ENCODE results near the gene TMEM107.

TMEM107 gene

GRCh38 chr17:8137645-8138373 lies 38.4 kb downstream of the TMEM107 start:
- DNase-seq (ENCODE audit: low read depth, low spot score): no peak

GRCh38 chr17:8133941-8134340 lies 42.2 kb downstream of the TMEM107 start:
- no peak for DNase-seq (ENCODE audit: low read depth, low spot score)

- no peak for DNase-seq (ENCODE audit: low read depth, low spot score)
These were observed 42.8 kb downstream of the TMEM107 start for GRCh38 chr17:8133399-8133798.

GRCh38 chr17:8131844-8132441 lies 44.2 kb downstream of the TMEM107 start:
- DNase-seq (ENCODE audit: low read depth, low spot score): no peak

GRCh38 chr17:8128125-8128784 lies 47.9 kb downstream of the TMEM107 start:
- DNase-seq (ENCODE audit: low read depth, low spot score): no peak

- no peak for DNase-seq (ENCODE audit: low read depth, low spot score)
These were observed 49.6 kb downstream of the TMEM107 start for GRCh38 chr17:8126491-8127066.

GRCh38 chr17:8125947-8126490 lies 50.2 kb downstream of the TMEM107 start:
- DNase-seq (ENCODE audit: low read depth, low spot score): no peak

GRCh38 chr17:8125154-8125946 lies 50.8 kb downstream of the TMEM107 start:
- peak; percentile 85 for DNase-seq (ENCODE audit: low read depth, low spot score)

- no peak for DNase-seq (ENCODE audit: low read depth, low spot score)
These were observed 51.6 kb downstream of the TMEM107 start for GRCh38 chr17:8124350-8125153.

- no peak for DNase-seq (ENCODE audit: low read depth, low spot score)
These were observed 52.4 kb downstream of the TMEM107 start, which contains the start of gene HES7 for GRCh38 chr17:8123695-8124349. Gene HES7, minus strand, starts transcription at chr17:8124106. Its CDS starts 22 bp downstream, at chr17:8124084.

- no peak for DNase-seq (ENCODE audit: low read depth, low spot score)
These were observed 53.1 kb downstream of the TMEM107 start for GRCh38 chr17:8122924-8123694.

Data from activated CD4-positive, CD25-positive, alpha-beta regulatory T cell treated with anti-CD3 and anti-CD28 coated beads, Interleukin-2, amount 50 U/mL, for 16 hours (primary cell).